IMR-90 (cell line): ENCODE data around the gene NCS1. TPM values are rescaled to one million over a fixed set of nuclear protein-coding genes. Genes with fewer than 3 reads are reported as not detected.

Experiments
- ATAC-seq: fragments of 200-7000 bp; cut with Tn5 transposase; 2 replicates; pipeline ENCODE4 v1.9.1; 2020; ENCODE audit warnings: low read depth, mild to moderate bottlenecking, moderate library complexity
- BruUV-seq: library from RNA; stranded (reverse); fragments of 400-500 nt; replicated peaks from 2 replicates; lab custom pipeline; 2021; lab: Mats Ljungman, UMichigan
- CTCF ChIA-PET: fragments of 300-600 bp; formaldehyde crosslinking; extraction: SDS; loops from one replicate; lab custom pipeline; 2021; ENCODE audit warnings: antibody characterized with exemption; lab: Yijun Ruan, JAX
- POLR2A ChIA-PET: fragments of 300-600 bp; sonication (Branson Sonifier 250); formaldehyde crosslinking; loops from one replicate; lab custom pipeline; 2022; ENCODE audit warnings: antibody characterized with exemption; ENCODE audit not compliant: unreplicated experiment; lab: Charles Lee
- DNase-seq: peaks from one replicate; pipeline ENCODE4 v3.0.0; 2013
- H2AFZ ChIP-seq: replicated peaks from 2 replicates; pipeline ENCODE3; 2013; ENCODE audit warnings: low read length, mild to moderate bottlenecking; ENCODE audit not compliant: poor library complexity
- H2AK5ac ChIP-seq: 2 replicates; pipeline ENCODE4 v1.6.1; 2013; ENCODE audit warnings: low read depth, low read length, inconsistent platforms
- H2AK9ac ChIP-seq: replicated peaks from 2 replicates; pipeline ENCODE3; 2013; ENCODE audit warnings: mild to moderate bottlenecking, low read depth, low read length, moderate library complexity; ENCODE audit not compliant: poor library complexity
- H2BK120ac ChIP-seq: 2 replicates; pipeline ENCODE4 v1.6.1; 2013; ENCODE audit warnings: low read depth, low read length, inconsistent platforms
- H2BK15ac ChIP-seq: 3 replicates; pipeline ENCODE4 v1.6.1; 2013; ENCODE audit warnings: low read depth, low read length, inconsistent platforms
- H2BK20ac ChIP-seq: 2 replicates; pipeline ENCODE4 v1.6.1; 2013; ENCODE audit warnings: low read depth, mild to moderate bottlenecking, inconsistent platforms, low read length, moderate library complexity
- H2BK5ac ChIP-seq: 2 replicates; pipeline ENCODE4 v1.6.1; 2013; ENCODE audit warnings: mild to moderate bottlenecking, low read depth, low read length, inconsistent platforms; ENCODE audit not compliant: poor library complexity, severe bottlenecking
- H3K14ac ChIP-seq: replicated peaks from 2 replicates; pipeline ENCODE4 v1.6.1; 2013; ENCODE audit warnings: low read depth, low read length, inconsistent platforms
- H3K18ac ChIP-seq: 2 replicates; pipeline ENCODE4 v1.6.1; 2013; ENCODE audit warnings: low read depth, low read length, control low read depth
- H3K23ac ChIP-seq: 2 replicates; pipeline ENCODE4 v1.6.1; 2013; ENCODE audit warnings: low read depth, low read length, inconsistent platforms
- H3K27ac ChIP-seq: 2 replicates; pipeline ENCODE4 v1.5.1; 2013; ENCODE audit warnings: mild to moderate bottlenecking, control low read depth, low read length; ENCODE audit not compliant: insufficient read depth
- H3K27me3 ChIP-seq: 2 replicates; pipeline ENCODE4 v1.6.1; 2013; ENCODE audit warnings: low read length; ENCODE audit not compliant: control insufficient read depth, insufficient read depth
- H3K36me3 ChIP-seq: 2 replicates; pipeline ENCODE4 v1.6.1; 2013; ENCODE audit warnings: low read length, mixed read lengths; ENCODE audit not compliant: control insufficient read depth, insufficient read depth
- H3K4ac ChIP-seq: 2 replicates; pipeline ENCODE4 v1.6.1; 2013; ENCODE audit warnings: low read depth, low read length, inconsistent platforms
- H3K4me1 ChIP-seq: 2 replicates; pipeline ENCODE4 v1.6.1; 2013; ENCODE audit warnings: low read length, mixed read lengths; ENCODE audit not compliant: control insufficient read depth, insufficient read depth
- H3K4me2 ChIP-seq: 2 replicates; pipeline ENCODE4 v1.6.1; 2013; ENCODE audit warnings: low read depth, mild to moderate bottlenecking, control low read depth, low read length, moderate library complexity
- H3K4me3 ChIP-seq: 2 replicates; pipeline ENCODE4 v1.5.1; 2013; ENCODE audit warnings: low read depth, mild to moderate bottlenecking, control low read depth, low read length, moderate library complexity; ENCODE audit not compliant: insufficient read depth
- H3K56ac ChIP-seq: 2 replicates; pipeline ENCODE4 v1.6.1; 2013; ENCODE audit warnings: low read length, inconsistent platforms; ENCODE audit not compliant: insufficient read depth; ENCODE audit errors: extremely low read depth
- H3K79me1 ChIP-seq, 2 experiments: 2 replicates each; pipeline ENCODE4 v1.6.1; 2013; ENCODE audit warnings: low read length in 2 of 2, inconsistent platforms in 1 of 2, low read depth in 1 of 2
- H3K9ac ChIP-seq: 2 replicates; pipeline ENCODE4 v1.6.1; 2013; ENCODE audit warnings: low read depth, low read length, control low read depth
- H3K9me1 ChIP-seq: 2 replicates; pipeline ENCODE4 v1.6.1; 2013; ENCODE audit warnings: low read length, inconsistent platforms; ENCODE audit not compliant: insufficient read depth
- H3K9me3 ChIP-seq: 2 replicates; pipeline ENCODE4 v1.6.1; 2013; ENCODE audit warnings: low read length; ENCODE audit not compliant: control insufficient read depth, insufficient read depth
- H4K20me1 ChIP-seq: 2 replicates; pipeline ENCODE4 v1.6.1; 2013; ENCODE audit warnings: low read length, inconsistent platforms; ENCODE audit not compliant: insufficient read depth
- H4K5ac ChIP-seq: 2 replicates; pipeline ENCODE4 v1.6.1; 2013; ENCODE audit warnings: mild to moderate bottlenecking, low read depth, low read length, control low read depth
- H4K8ac ChIP-seq, 2 experiments: 2 replicates each; pipeline ENCODE4 v1.6.1; 2013; ENCODE audit warnings: low read depth in 2 of 2, low read length in 2 of 2, control low read depth in 1 of 2, inconsistent platforms in 1 of 2
- H4K91ac ChIP-seq: 2 replicates; pipeline ENCODE4 v1.6.1; 2013; ENCODE audit warnings: low read depth, low read length, inconsistent platforms; ENCODE audit not compliant: insufficient read depth
- BHLHE40 ChIP-seq: fragments of 150-350 bp; IDR thresholded peaks from 2 replicates; pipeline ENCODE4 v1.6.1; 2016; ENCODE audit warnings: mild to moderate bottlenecking, low read depth, low read length
- CHD1 ChIP-seq: IDR thresholded peaks from 2 replicates; pipeline ENCODE4 v1.6.1; 2012; ENCODE audit warnings: low read depth, low read length, improper control_type of control experiment
- CTCF ChIP-seq: conservative IDR thresholded peaks from 2 replicates; pipeline ENCODE4 v1.5.1; 2012; ENCODE audit warnings: mild to moderate bottlenecking, low read depth, low read length, improper control_type of control experiment
- MAFK ChIP-seq: IDR thresholded peaks from 2 replicates; pipeline ENCODE4 v1.6.1; 2012; ENCODE audit warnings: low read depth, low read length, improper control_type of control experiment
- MXI1 ChIP-seq: IDR thresholded peaks from 2 replicates; pipeline ENCODE4 v1.6.1; 2012; ENCODE audit warnings: low read depth, mild to moderate bottlenecking, low read length, moderate library complexity, borderline replicate concordance
- POLR2A ChIP-seq: IDR thresholded peaks from 2 replicates; pipeline ENCODE4 v1.6.1; 2012; ENCODE audit warnings: mild to moderate bottlenecking, low read depth, low read length
- RAD21 ChIP-seq: IDR thresholded peaks from 2 replicates; pipeline ENCODE4 v1.6.1; 2012; ENCODE audit warnings: low read length, improper control_type of control experiment
- RCOR1 ChIP-seq: IDR thresholded peaks from 2 replicates; pipeline ENCODE4 v1.6.1; 2012; ENCODE audit warnings: mild to moderate bottlenecking, low read length, improper control_type of control experiment; ENCODE audit not compliant: insufficient replicate concordance
- SMC3 ChIP-seq: fragments of 150-350 bp; IDR thresholded peaks from 2 replicates; pipeline ENCODE4 v1.6.1; 2016; ENCODE audit warnings: low read depth, mild to moderate bottlenecking, antibody characterized with exemption, low read length, moderate library complexity
- WGBS, 2 experiments: methylation state at CpG; one replicate each; pipeline versions ENCODE4 v1.1.5 to v1.1.7; 2013; ENCODE audit warnings: missing lambda C conversion rate in 2 of 2; ENCODE audit not compliant: insufficient read length in 1 of 2; ENCODE audit errors: extremely low coverage in 2 of 2; 5-methylcytosine and 5-hydroxymethylcytosine counted together
- dilution Hi-C: fragments of 300-500 bp; cut with HindIII; formaldehyde crosslinking; loops from one replicate; pipeline ENCODE4 v1.14.3; 2018; ENCODE audit warnings: low sequenced_read_pairs; ENCODE audit not compliant: unreplicated experiment
- in situ Hi-C: fragments of 300-500 bp; cut with MboI; formaldehyde crosslinking; loops from 3 replicates; pipeline ENCODE4 v1.14.3; 2019; ENCODE audit warnings: low sequenced_read_pairs, inconsistent platforms, mixed read lengths
- intact Hi-C: fragments of 100-400 bp; cut with micrococcal nuclease; formaldehyde crosslinking; loops from 2 replicates; pipeline ENCODE4 v1.10.0; 2022
- polyA plus RNA-seq, 3 experiments: library from polyadenylated mRNA; depleted of rRNA; stranded (reverse); fragments of >200 nt; gene quantifications; 2 replicates each; pipeline ENCODE4 v1.2.3, GENCODE V29; 2012; ENCODE audit warnings: low replicate concordance in 1 of 3
- total RNA-seq: library from RNA; depleted of rRNA; stranded (reverse); fragments of >200 nt; gene quantifications from 2 replicates; pipeline ENCODE4 v1.2.3, GENCODE V29; 2012
- TF ChIP-seq, protein P1 (sequence below): fragments of 150-350 bp; IDR thresholded peaks from 2 replicates; pipeline ENCODE4 v1.6.1; 2016; ENCODE audit warnings: low read depth, mild to moderate bottlenecking, low read length, moderate library complexity, borderline replicate concordance
- TF ChIP-seq, protein P2 (sequence below): fragments of 150-350 bp; IDR thresholded peaks from 2 replicates; pipeline ENCODE4 v1.6.1; 2017; ENCODE audit warnings: mild to moderate bottlenecking, antibody characterized with exemption, low read length, low read depth

The NCS1 gene
- total and polyA plus RNA-seq, 2 of the 4 experiments (the other 2 are of a cell fraction), result 41.0 to 60.5 TPM

- no peak overlapping the region for H3K27ac ChIP-seq
- H4K91ac ChIP-seq, result no peak overlapping the region
- intact Hi-C loops, result no loop called here
- WGBS, 2 experiments, result 100% methylated on average over 5 of the region's 12 CpGs; no CpG with 5 or more reads in 1 of the 2 experiments
- H3K4me3 ChIP-seq, result no peak overlapping the region
- no peak overlapping the region for H3K18ac ChIP-seq
- H2BK120ac ChIP-seq, result no peak overlapping the region
- no peak overlapping the region for H4K5ac ChIP-seq
- no peaks in the 10 kb centered on the region for H3K27me3 ChIP-seq
- H2AFZ ChIP-seq, result no peak overlapping the region
- ATAC-seq, result no peak
- H3K4me2 ChIP-seq, result no peak overlapping the region
- no peak overlapping the region for H4K8ac ChIP-seq
- no peaks in the 10 kb centered on the region for H4K20me1 ChIP-seq
- H3K4ac ChIP-seq, result no peak overlapping the region
- no peaks in the 10 kb centered on the region for H3K4me1 ChIP-seq
- H3K14ac ChIP-seq, result no peak overlapping the region
- ChIA-PET CTCF (no interaction called here), POLR2A (no interaction called here)
- peaks cover 10% of the 10 kb centered on the region for H3K9me3 ChIP-seq
- no peak overlapping the region for H3K56ac ChIP-seq
- TF ChIP-seq BHLHE40 (no peak), RAD21 (no peak), MXI1 (no peak), POLR2A (no peak), CHD1 (no peak), MAFK (no peak), SMC3 (no peak), CTCF (no peak), RCOR1 (no peak)
- TF ChIP-seq, protein P1, sequence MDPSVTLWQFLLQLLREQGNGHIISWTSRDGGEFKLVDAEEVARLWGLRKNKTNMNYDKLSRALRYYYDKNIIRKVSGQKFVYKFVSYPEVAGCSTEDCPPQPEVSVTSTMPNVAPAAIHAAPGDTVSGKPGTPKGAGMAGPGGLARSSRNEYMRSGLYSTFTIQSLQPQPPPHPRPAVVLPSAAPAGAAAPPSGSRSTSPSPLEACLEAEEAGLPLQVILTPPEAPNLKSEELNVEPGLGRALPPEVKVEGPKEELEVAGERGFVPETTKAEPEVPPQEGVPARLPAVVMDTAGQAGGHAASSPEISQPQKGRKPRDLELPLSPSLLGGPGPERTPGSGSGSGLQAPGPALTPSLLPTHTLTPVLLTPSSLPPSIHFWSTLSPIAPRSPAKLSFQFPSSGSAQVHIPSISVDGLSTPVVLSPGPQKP, result no peak
- TF ChIP-seq, protein P2, sequence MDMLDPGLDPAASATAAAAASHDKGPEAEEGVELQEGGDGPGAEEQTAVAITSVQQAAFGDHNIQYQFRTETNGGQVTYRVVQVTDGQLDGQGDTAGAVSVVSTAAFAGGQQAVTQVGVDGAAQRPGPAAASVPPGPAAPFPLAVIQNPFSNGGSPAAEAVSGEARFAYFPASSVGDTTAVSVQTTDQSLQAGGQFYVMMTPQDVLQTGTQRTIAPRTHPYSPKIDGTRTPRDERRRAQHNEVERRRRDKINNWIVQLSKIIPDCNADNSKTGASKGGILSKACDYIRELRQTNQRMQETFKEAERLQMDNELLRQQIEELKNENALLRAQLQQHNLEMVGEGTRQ, result no peak
- H3K9ac ChIP-seq, result no peak overlapping the region
- H2AK5ac ChIP-seq, result no peak overlapping the region
- H3K36me3 ChIP-seq, result peaks cover 36% of the 10 kb centered on the region
- BruUV-seq, result no TSS peak
- H2BK5ac ChIP-seq, result no peak overlapping the region
- H3K9me1 ChIP-seq, result no peaks in the 10 kb centered on the region
- H3K79me1 ChIP-seq, result peaks cover 16% of the 10 kb centered on the region in 2 experiments
- in situ Hi-C loops, result loop anchor here (25.0 kb wide), 1 partner anchor 114 kb away; no protein-coding TSS in a partner anchor
- H2BK20ac ChIP-seq, result no peak overlapping the region
- DNase-seq, result no peak
- no peak overlapping the region for H2AK9ac ChIP-seq
- dilution Hi-C loops, result loop anchor here (25.0 kb wide), 1 partner anchor 114 kb away; no protein-coding TSS in a partner anchor
- no peak overlapping the region for H2BK15ac ChIP-seq
- no peak overlapping the region for H3K23ac ChIP-seq
Measured at GRCh38 chr9:130226112-130226511, 53.9 kb downstream of the NCS1 start.
